Coronary artery (tissue), 2 donors: ENCODE data around the gene SRSF1.

Experiments
- DNase-seq: peaks from one replicate; pipeline ENCODE4 v3.0.0-alpha.2; 2017; ENCODE audit warnings: low spot score
- H3K27ac ChIP-seq, 2 donors: fragments of 200-600 bp; sonication (generic); one replicate each; pipeline ENCODE4 v1.5.1; 2016 to 2019
- H3K4me3 ChIP-seq: fragments of 200-600 bp; sonication (generic); 2 replicates; pipeline ENCODE4 v1.5.1; 2016; ENCODE audit warnings: mild to moderate bottlenecking, moderate library complexity
- TF ChIP-seq, protein P1 (sequence below): fragments of 200-600 bp; sonication (generic); IDR thresholded peaks from one replicate; pipeline ENCODE4 v1.5.1; 2019; ENCODE audit warnings: antibody characterized with exemption

SRSF1 gene

DNA sequence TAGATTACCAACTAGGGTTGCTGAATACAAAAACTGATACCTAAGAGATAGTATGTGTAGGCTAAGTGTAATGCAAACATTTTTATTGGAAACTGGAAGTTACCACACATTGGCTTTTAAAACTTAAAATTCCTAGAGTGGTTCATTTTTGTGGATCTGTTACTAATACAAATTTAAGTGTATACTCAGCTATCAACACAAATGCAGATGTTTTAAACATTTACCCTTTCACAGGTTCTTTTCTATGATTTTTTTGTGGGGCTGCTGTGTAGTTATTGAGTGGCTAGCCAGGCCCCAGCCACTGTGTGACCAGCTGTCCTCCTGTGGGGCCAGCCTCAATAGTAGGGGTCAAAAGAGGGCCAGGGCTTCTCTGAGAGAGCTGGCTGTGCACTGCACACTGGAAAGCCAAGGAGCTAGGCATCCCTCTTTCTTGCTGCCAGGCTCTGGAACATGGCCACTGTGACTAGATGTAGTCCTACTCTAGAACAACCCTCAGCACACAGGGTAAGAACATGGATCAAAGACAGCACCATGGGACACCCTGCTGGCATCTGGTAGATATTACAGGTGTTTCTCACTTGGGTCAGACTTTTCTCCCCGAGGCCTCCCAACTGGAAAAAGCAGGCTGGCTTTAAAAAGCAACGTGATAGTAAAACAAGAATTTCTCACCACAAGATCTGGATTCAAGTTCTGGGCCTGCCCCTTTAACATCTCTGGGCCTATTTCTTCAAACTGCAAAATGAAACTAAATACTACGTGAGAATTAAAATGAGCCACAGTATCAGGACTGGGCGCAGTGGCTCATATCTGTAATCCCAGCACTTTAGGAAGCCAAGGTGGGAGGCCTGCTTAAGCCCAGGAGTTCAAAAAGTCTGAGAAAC lies 11.7 kb downstream of the SRSF1 start:
- DNase-seq: peak; percentile 82
- no peak overlapping the region for H3K4me3 ChIP-seq
- peak overlapping the region; percentile 50 to 56 for H3K27ac ChIP-seq
- TF ChIP-seq, protein P1, sequence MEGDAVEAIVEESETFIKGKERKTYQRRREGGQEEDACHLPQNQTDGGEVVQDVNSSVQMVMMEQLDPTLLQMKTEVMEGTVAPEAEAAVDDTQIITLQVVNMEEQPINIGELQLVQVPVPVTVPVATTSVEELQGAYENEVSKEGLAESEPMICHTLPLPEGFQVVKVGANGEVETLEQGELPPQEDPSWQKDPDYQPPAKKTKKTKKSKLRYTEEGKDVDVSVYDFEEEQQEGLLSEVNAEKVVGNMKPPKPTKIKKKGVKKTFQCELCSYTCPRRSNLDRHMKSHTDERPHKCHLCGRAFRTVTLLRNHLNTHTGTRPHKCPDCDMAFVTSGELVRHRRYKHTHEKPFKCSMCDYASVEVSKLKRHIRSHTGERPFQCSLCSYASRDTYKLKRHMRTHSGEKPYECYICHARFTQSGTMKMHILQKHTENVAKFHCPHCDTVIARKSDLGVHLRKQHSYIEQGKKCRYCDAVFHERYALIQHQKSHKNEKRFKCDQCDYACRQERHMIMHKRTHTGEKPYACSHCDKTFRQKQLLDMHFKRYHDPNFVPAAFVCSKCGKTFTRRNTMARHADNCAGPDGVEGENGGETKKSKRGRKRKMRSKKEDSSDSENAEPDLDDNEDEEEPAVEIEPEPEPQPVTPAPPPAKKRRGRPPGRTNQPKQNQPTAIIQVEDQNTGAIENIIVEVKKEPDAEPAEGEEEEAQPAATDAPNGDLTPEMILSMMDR: no peak

DNA sequence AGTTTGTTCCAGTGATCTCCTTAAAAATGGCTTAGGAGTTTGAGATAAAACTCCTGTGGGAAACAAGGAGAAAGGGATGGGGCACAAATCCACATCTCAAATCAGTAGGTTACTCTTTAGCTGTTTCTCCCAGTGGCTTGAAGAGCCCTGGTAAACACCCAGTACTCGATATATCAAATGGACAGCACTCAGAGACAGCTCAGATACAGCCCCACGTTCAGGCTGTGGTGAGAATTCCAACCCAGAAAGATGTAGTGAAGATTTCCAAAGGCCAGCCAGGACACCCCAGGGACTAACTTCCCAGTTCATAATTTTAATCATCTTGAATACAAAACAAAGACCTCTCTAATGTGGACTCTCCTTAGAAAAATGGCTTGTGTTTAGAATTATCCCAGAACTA lies 12.6 kb downstream of the SRSF1 start:
- no peak for DNase-seq
- H3K27ac ChIP-seq: peak overlapping the region in 1 of 2 donors; percentile 30
- TF ChIP-seq, protein P1: no peak
- no peak overlapping the region for H3K4me3 ChIP-seq

DNA sequence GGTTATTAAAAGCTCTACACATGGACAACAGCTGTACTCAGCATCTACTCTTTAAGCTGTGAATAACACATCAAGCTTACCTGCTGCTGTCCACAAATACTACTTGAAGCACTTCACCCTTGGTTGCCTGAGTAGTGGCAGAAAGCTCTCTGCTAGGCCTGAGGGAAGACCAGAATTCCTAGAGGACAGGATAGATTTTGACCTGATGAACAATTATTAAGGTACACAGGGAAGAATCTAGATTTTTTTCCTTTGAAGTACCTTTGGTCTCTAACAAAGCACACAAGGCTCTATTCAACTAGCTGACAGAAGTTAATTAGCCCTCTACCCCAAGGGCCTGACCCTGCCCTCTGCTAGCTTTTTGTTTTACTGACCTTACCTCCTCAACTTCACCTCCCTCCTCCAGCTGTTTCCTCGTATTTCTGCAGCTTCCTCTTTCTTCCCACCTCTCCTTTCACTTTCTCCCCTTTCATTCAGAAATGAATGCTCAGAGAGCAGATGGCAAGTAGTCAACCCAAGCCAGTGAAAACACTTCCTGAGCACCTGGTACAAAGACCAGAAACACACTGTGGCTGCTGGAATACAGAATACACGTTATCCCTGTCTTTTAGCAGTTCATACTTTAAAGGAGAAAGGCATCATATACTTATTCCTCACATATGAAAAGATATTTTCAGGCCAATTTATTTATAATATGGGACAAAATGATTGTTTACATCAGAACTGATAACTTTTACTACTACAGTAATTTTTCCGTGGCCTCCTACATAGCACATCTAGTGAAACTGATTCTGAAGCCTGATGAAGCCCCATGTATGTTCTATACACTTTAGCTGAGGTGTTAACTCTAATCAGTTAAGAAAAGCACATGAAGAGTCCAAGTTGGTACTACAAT lies 13.3 kb downstream of the SRSF1 start:
- DNase-seq: no peak
- TF ChIP-seq, protein P1: no peak
- Histone ChIP-seq H3K27ac (peak overlapping the region in 1 of 2 donors; percentile 30), H3K4me3 (no peak overlapping the region)

DNA sequence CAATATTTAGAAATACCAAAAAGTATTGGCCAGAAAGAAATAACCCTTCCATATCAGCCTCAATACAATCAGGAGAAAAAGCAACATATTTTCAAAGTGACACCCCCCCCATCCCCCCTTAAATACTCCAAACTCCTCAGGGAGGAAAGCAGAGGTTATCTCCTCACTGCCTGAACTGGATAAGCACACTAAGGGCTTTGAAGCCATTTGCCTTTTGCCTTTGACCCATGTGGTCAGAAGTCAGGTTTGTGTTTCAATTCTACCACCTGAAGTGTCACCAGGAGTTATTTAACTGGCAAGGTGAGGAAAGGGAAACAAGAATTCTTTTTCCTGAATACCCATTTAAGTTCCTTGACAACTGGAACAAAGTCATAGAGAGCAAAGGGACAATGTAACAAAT lies 15.5 kb downstream of the SRSF1 start:
- H3K4me3 ChIP-seq: no peak overlapping the region
- no peak for DNase-seq
- H3K27ac ChIP-seq: no peak overlapping the region
- TF ChIP-seq, protein P1: no peak

DNA sequence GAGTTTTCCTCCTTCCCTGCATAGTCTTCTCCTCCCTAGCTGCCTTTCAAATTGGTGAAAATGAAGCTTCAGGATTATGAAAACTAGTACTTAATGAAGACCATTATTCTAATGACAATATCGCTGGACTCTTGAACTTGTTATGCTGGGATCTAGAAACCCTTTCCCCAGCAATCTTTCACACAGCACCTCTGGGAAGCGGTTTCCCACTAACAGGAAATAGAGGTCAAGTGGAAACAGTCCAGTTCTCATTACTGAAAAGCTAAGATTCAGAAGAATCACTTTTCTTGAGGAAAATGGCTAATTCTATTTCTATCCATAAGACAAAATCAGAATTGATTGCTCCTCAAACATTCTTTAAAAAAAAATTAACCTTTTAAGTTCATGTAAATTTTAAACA lies 17.0 kb downstream of the SRSF1 start:
- H3K4me3 ChIP-seq: no peak overlapping the region
- TF ChIP-seq, protein P1: no peak
- no peak overlapping the region for H3K27ac ChIP-seq
- DNase-seq: no peak

DNA sequence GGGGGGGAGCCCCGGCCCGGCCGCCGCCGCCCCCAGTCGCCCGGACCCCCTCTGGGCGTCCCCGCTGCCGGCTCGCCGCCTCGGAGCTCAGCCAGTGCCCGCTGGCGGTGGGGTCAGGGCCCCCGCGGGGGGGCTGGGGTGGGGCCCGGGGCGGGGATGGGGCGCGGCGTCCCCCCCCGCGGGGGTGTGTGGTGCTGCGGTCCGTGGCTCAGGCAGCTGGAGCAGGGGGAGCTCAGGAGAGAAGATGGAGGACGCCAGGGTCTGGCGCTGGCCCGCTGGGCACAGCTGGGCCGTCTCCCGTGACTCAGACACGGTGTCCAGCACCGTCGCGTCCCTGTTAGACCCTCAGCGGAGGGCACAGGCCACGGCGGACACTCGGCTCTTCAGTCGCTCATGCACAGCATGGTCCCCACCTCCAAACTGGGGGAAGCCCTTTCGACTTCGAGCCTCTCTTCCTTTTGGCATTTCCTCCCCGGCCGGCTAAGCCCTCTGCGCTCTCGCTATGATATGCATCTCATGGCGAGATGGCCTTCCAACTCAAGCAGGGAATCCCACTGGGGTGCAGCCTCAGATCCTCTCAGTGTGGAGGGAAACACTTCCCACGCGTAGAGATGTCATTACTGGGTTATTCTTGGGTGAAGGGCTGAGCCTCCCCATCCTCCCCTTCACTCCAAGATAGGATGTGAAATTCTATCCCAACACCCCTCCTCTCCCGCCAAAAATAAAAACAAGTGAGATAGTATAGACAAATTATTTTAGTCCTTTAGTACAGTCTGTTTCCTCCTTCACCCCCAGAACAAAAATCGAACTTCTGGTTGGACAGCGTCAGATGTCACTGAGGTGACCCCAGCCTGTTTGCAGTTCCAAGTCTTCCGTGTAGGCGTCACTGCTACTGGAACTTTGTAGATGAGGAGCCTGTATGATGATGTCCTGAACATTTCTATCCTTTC lies 18.5 kb downstream of the SRSF1 start:
- TF ChIP-seq, protein P1: no peak
- Histone ChIP-seq H3K27ac (peak overlapping the region; percentile 98), H3K4me3 (peak overlapping the region; percentile 89)
- DNase-seq: peak; percentile 89
